ENCODE results near the gene DDX5.
"Not testable (repeated sequence)": the region's sequence is repeated elsewhere in the genome, so short reads cannot be mapped to it uniquely, and the experiment has no call there.

The DDX5 gene

DNA sequence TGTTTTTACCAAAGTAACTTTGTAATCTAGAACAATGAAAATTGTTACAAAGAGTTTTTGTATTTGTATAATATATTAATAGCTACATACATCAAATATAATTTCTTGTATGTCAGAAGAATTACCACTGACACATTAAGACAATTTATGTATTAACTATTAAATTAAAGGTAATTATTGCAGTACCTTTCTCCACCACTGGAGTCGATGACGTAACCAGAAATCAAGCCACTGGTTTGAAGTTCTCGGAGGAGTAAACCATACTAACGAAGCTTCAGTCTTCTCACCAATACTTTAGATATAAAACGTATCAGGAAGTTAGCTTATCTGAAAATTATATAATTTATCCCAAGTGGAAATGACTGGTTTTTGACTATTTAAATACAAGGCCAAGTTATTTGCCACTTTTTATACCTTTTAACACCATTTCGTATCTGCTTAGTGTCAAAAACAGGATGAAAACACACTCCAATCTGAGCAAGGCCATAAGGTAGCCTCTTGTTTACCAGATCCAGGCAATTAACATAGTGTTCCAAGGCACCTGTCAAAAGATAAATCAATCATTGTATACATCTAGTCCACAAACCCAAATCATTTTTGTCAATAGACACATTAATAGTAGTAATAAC lies 13.5 kb downstream of the DDX5 start:
- DNase-seq (ENCODE audit: low read depth), result no peak

DNA sequence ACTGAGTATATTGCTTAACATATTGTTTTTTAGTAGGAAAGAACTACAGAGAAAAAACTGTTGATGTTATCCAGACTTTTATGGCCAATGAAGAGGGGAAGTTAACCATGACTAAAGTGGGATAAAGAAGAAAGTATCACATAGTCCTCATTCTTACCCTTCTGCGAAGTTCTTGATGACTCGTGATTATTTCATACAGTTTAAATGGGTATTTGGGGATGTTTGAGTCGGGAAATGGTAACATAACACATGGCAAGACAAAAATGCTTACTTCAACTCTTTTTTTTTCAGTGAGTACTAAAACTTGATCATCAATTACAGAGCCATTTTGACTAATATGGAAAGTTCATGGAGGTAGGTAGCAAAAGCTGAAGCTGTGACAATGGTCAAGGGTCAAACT lies 14.1 kb downstream of the DDX5 start:
- no peak for DNase-seq (ENCODE audit: low read depth)

GRCh38 chr17:64491034-64491860 lies 14.8 kb downstream of the DDX5 start:
- no peak for DNase-seq (ENCODE audit: low read depth)

DNA sequence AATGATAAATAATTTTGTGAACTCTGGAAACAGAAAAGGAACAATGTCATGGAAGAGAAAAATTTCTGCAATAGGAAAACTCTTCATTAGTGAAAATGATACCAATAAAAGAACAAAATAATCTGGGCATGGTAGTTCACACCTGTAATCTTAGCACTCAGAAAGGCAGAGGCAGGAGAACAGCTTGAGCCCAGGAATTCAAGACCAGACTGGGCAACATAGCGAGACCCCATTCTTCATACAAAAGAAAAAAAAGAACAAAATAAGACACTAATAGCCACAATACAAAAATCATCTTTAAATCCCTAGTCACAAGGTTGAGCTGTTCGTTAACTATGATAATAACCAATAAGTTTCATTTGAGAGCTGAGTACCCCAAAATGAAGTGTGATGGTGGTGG lies 17.8 kb downstream of the DDX5 start:
- no peak for DNase-seq (ENCODE audit: low read depth)

- DNase-seq (ENCODE audit: low read depth), result no peak
These were observed 21.7 kb downstream of the DDX5 start for GRCh38 chr17:64484380-64484779.

DNA sequence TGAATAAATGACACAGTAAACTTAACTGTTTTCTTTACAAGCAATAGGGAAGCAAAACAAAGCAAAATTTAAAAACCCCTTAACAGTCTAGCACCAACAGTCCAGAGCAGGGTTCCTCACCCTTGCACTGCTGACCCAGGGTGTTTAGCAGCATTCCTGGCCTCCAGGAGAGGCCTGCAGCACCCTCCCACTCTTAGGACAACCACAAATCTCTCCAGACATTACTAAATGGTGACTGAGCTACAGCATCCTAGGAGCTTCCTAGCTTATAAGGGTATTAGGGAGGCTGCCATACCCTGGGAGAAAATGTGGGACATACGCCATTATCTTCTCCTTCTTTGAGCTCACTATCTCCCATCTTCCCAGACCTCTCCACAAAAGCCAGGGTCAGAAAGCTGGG lies 25.1 kb downstream of the DDX5 start:
- DNase-seq (ENCODE audit: low read depth), result no peak

DNA sequence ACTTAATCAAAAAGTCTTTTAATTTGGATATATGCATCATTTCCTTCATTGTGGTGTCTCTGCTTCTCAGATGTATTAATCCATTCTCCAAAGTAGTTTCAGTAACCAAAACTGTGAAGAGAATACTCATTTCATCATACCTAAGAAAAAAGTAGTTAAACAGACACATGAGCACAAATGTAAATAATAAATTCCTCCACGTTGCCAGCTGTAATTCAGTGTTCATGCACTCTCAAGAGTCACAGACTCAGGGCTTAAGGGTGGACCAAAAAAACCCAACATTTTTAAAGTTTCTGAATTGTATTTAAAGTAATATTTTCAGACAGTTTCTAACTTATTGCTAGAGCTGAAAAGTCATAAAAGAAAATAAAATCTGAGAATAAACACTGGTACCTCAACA lies 28.2 kb downstream of the DDX5 start:
- DNase-seq (ENCODE audit: low read depth), result no peak

- no peak for DNase-seq (ENCODE audit: low read depth)
These were observed 33.5 kb downstream of the DDX5 start for GRCh38 chr17:64472564-64472963.

GRCh38 chr17:64471440-64471839 lies 34.6 kb downstream of the DDX5 start:
- no peak for DNase-seq (ENCODE audit: low read depth)

DNA sequence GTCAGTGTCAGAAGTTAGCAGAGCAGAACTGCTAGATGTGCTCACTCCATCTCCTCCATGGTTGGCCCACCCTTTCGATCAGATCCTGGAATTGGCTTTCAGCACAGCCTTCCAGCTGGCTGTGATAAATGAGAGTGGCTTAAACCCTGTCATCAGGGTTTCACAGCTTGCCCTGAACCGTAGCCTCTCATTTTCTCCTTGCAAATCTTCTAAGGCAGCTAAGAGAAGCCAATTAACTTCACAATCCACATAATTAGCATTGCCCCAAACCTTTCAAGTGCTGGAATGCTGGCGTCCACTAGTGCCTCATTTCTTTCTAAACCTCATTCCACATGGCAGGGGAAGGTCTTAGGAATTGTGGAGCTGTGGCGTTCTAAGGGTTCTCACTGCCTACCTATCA lies 35.5 kb downstream of the DDX5 start:
- no peak for DNase-seq (ENCODE audit: low read depth)

DNA sequence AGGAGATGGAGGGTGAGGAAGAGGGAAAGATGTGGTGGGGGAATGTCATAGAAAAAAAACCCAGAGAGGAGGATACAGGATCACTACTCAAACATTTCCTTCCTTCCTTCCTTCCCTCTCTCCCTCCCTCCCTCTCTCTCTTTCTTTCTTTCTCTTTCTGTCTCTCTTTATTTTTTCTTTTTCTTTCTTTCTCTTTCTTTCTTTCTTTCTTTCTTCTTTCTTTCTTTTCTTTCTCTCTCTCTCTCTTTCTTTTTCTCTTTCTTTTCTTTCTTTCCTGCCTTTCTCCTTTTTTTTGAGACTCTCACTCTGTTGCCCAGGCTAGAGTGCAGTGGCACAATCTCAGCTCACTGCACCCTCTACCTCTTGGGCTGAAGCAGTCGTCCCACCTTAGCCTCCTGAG lies 39.3 kb downstream of the DDX5 start:
- DNase-seq (ENCODE audit: low read depth), result not testable (repeated sequence)

GRCh38 chr17:64466019-64466735 lies 39.9 kb downstream of the DDX5 start:
- DNase-seq (ENCODE audit: low read depth), result no peak

- DNase-seq (ENCODE audit: low read depth), result no peak
These were observed 44.3 kb downstream of the DDX5 start for GRCh38 chr17:64461788-64462187.

- DNase-seq (ENCODE audit: low read depth), result no peak
These were observed 45.1 kb downstream of the DDX5 start for GRCh38 chr17:64460955-64461354.

DNA sequence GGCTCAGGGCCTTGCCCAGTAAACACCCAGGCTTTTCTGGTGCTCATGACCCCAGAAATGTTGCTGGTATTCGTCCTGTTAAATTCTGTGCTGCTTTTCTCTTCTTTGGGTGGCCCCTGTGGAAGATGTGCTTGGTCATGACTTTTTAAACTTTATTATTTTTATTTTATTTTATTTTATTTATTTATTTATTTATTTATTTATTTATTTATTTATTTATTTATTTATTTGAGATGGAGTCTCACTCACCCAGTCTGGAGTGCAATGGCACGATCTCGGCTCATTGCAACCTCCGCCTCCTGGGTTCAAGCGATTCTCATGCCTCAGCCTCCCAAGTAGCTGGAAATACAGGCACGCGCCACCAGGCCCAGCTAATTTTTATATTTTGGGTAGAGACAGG lies 46.3 kb downstream of the DDX5 start:
- not testable (repeated sequence) for DNase-seq (ENCODE audit: low read depth)

GRCh38 chr17:64459284-64459747 lies 46.8 kb downstream of the DDX5 start:
- DNase-seq (ENCODE audit: low read depth), result peak; percentile 40

GRCh38 chr17:64458756-64459155 lies 47.3 kb downstream of the DDX5 start:
- DNase-seq (ENCODE audit: low read depth), result no peak

DNA sequence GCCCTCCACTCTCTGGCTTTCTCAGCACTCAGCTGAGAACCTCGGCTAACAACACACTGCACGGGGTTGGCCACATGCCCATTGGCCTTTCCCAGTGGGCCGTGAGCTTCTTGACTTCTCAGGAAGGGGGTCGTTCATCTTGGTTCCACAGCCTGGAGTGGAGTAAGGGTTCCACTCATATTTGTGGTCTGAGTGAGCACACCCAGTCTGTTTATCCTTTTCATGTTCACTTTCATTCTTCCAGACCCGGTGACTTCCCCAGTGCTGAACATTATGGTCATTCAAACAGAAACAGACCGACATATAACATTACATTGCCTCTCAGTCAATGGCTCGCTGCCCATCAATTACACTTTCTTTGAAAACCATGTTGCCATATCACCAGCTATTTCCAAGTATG lies 48.9 kb downstream of the DDX5 start:
- DNase-seq (ENCODE audit: low read depth), result peak; percentile 33

- DNase-seq (ENCODE audit: low read depth), result no peak
These were observed 49.9 kb downstream of the DDX5 start for GRCh38 chr17:64455993-64456885.

DNA sequence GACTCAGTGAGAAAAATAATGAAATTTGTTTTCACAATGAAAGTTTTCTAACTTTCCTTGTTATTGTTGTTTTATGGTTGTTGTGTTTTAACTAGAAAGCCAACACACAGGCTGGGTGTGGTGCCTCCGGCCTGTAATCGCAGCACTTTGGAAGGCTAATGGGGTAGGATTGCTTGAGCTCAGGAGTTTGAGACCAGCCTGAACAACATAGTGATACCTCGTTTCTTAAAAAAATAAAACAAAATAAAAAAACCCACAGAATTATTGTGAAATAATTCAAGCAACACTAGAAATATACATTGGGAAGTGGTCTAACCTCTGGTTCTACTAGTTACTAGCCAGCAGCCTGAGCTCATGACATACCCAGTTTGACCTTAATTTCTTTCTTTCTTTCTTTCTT lies 56.5 kb downstream of the DDX5 start:
- no peak for DNase-seq (ENCODE audit: low read depth)

DNA sequence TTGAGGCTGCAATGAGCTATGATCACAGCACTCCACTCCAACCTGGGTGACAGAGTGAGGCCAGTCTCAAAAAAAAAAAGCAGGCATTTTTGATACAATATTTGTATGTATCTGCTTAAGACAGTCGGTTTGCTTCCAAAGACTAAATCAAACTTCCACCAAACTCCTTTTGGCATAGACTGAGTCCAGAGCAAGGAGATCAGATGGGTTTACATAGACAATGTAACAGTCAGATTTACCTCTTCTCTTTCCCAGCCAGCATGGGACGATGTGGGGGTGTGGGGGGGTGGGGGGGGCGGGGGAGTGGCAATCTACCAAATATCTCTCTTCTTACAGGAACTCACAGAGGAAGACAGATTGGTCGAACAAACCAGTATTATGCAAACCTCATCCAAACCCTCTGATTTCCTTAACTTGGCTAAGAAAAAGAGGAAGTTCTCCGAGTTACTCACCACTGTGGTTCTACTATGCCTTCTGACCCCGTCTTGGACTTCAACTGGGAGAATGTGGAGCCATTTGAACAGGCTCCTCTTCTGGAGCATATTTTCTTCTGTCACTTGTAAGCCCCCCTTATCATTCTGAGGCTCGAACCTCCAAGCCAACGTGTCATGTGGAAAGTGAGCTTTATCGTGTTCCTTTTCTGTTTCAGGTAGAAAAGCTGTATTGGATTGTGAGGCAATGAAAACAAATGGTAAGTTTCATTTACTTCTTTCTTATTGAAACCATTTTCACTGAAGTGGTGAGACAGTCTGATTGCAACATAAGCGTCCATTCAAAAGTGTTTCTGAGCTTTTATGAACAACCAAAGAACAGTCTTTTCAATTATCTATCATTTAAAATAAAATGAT lies 57.2 kb downstream of the DDX5 start, which contains the start of gene MILR1:
TSS of gene MILR1 (plus strand) at position 451 of the 848 bp plus-strand sequence. CDS start at position 505, 54 bp downstream.
- no peak for DNase-seq (ENCODE audit: low read depth)
